GM18909 (cell line): Measurements from ENCODE around the gene NFXL1.

ENCODE experiments used
- ATAC-seq: cut with Tn5 transposase; IDR thresholded peaks from one replicate; pipeline ENCODE4 v1.9.1; 2021; ENCODE audit warnings: mild to moderate bottlenecking; ENCODE audit not compliant: unreplicated experiment, poor library complexity

Gene NFXL1

DNA sequence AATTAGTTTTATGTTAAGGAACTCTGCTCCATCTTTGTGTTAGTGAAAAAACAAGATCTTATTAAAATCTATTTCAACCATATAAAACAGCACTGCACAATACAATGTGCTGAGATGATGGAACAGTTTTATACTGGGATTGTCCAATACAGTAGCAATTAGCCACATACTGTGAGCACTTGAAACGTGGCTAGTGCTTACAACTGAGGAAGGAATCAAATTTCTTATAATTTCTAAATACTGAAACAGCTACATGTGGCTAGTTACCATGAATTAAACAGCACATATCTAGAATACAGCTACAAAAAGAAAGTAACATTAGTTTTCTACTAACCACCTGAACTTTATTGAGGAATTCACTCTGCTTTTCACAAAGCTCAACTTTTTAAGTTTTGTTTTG is 14.7 kb downstream of the NFXL1 start:
- ATAC-seq: no peak

DNA sequence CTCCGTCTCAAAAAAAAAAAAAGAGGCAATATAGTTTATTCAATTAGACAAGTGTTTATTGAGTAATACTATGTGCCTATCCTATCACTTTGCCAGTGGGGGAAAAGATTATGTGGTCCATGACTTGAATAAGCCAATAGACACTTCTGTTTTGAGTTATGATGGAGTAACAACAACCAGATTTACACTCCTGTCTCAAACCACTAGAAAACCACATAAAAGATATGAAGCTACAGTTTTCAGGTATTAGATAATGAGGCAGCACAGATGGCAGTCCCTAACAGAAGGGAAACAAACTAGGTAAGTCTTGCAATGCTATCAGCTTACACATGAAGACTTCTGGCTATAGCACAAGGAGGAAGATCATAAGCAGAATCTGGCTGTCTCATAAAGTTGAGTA is 22.5 kb downstream of the NFXL1 start:
- no peak for ATAC-seq

GRCh38 chr4:47882228-47882627 is 32.2 kb downstream of the NFXL1 start:
- ATAC-seq: no peak

DNA sequence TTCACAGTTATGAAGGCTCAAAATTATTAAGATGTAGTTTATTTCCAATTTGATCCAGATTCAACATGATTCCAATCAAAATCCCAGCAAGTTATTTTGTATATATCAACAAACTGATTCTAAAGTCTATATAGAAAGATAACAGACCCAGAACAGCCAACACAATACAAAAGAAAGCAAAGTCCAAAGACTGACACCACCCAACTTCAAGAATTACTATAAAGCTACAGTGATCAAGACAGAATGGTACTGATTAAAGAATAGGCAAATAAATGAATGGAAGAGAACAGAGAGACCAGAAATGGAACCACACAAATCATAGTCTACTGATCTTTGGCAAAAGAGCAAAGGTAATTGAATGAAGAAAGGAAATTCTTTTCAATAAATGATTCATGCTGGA is 34.9 kb downstream of the NFXL1 start:
- no peak for ATAC-seq

DNA sequence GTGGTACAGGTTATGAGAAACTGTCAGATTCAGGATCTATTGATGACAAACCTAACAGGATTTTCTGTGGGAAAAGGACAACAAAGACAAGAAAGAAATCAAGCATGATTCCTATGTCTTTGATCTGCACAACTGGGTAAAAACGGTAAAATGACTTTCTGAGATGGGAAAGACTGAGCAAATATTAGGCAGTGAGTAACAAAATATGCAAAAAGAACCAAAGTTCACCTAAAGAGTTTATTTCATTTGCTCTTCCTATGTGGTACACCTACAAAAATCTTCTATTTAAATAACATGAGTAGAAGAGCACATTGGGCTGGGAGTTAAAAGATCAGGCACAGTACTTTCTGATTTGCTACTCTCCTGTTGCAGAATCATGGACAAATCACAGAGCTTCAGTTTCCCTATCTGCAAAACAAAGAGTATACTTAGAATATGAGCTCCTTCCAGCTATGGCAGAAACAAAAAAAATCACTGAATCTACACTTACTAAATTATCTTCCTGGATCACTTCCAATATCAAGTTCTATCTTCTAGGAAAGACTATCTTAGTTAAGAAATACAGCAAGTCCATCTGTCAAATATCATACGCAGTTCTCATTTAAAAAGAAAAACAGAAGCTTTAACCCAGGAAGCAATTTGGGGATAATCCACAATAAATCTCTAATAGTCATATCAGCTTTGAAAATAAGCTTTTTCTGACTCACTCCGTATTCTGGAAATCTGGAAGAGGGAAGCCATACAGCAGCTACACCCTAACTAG is 37.4 kb downstream of the NFXL1 start:
- ATAC-seq: no peak

GRCh38 chr4:47876310-47876709 is 38.1 kb downstream of the NFXL1 start:
- ATAC-seq: no peak

DNA sequence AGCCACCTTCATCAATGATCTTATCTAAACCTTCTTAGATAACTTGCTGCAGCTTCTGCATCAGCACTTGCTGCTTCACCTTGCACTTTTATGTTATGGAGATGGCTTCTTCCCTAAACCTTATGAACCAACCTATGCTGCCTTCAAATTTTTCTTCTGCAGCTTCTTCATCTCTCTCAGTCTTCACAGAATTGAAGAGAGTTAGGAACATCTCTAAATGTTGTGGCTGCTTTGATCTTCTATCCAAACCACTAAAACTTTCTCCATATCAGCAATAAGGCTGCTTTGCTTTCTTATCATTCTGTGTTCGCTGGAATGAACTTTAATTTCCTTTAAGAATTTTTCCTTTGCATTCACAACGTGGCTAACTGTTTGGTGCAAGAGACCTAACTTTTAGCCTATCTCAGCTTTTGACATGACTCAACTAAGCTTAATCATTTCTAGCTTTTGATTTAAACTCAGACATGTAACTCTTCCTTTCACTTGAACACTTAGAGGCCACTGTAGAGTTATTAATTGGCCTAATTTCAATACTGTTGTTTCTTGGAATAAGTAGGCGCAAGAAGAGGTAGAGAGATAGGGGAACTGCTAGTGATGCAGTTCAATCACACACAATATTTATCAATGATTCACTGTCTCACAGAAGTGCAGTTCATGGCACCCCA is 40.4 kb downstream of the NFXL1 start:
- no peak for ATAC-seq

DNA sequence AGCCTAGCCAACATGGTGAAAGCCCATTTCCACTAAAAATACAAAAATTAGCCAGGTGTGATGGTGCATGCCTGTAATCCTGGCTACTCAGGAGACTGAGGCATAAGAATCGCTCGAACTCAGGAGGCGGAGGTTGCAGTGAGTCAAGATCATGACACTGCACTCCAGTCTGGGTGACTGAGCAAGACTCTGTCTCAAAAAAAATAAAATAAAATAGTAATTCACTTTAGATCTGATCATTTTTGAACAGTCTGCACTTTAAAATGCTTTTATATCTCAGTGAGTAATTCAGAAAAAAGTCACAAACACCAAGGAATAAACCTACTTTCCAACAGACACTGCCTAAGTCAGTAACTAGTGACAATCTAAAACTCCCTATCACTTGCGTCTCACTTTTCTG is 50.9 kb downstream of the NFXL1 start:
- ATAC-seq: no peak

- ATAC-seq: no peak
Observed at GRCh38 chr4:47862297-47862696, 52.1 kb downstream of the NFXL1 start.

- ATAC-seq: no peak
Observed at GRCh38 chr4:47860305-47860704, 54.1 kb downstream of the NFXL1 start.

- no peak for ATAC-seq
Observed at GRCh38 chr4:47858006-47858405, 56.4 kb downstream of the NFXL1 start.

DNA sequence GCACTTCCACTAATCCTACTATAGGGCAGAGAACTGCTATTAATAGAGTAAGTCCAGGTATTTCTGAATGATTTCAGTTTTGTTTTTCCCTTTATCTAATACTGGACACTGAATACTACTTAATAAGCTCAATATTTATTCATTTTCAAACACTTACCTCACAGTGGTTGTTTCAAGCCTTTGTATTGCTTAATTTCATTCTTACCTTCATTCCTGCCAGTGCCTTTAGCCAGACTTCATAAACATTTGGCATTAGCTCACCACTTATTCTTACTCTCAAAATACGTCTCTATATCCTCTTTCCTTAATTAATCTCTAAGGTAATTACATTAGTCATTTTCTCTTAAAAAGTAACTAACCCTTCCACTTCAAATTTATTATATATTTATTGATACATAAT is 57.7 kb downstream of the NFXL1 start:
- no peak for ATAC-seq

- ATAC-seq: no peak
Observed at GRCh38 chr4:47855350-47855749, 59.0 kb downstream of the NFXL1 start.

- no peak for ATAC-seq
Observed at GRCh38 chr4:47852136-47852535, 62.2 kb downstream of the NFXL1 start.

- no peak for ATAC-seq
Observed at GRCh38 chr4:47849466-47849865, 64.9 kb downstream of the NFXL1 start.

- ATAC-seq: no peak
Observed at GRCh38 chr4:47848041-47848440, 66.3 kb downstream of the NFXL1 start.

DNA sequence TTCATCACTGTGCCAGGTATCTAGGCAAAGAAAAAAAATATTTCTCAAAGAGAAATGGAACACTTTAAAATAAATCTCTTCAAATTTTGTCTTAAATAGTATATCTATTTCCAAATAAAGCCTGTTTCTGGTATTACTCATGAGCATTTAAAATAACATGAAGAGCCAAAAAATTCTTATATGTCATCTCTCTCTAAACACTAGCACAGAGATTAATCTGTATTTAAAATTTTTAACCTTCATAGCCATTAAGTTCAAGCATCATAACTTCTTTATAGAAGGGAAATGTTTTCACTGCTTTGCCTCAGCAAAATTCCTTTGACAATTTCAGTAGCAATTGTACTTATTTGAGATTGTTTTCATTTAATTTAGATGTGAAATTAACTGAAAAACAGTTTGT is 71.4 kb downstream of the NFXL1 start:
- ATAC-seq: no peak

GRCh38 chr4:47840291-47840690 is 74.1 kb downstream of the NFXL1 start:
- no peak for ATAC-seq

- ATAC-seq: peak; percentile 59
Observed at GRCh38 chr4:47839259-47839658, 75.1 kb downstream of the NFXL1 start.

DNA sequence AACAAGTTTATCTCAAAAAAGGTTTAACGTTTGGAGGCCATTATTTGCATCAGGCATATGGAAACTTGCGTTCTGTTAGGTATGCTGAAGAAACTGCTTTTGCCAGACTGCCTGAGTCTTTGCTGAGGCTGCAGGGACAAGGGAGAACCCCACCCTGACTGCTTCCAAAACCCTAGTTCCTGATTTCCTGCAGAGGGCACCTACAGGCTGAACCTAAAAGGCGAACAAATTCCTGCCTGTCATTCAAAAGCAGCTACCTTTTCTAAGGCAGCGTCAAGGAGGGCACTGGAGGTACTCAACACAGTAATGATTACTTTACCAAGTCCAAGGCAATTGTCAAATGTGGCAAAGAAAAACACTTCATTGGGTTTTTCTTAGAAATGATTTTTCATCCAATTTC is 75.9 kb downstream of the NFXL1 start:
- no peak for ATAC-seq

DNA sequence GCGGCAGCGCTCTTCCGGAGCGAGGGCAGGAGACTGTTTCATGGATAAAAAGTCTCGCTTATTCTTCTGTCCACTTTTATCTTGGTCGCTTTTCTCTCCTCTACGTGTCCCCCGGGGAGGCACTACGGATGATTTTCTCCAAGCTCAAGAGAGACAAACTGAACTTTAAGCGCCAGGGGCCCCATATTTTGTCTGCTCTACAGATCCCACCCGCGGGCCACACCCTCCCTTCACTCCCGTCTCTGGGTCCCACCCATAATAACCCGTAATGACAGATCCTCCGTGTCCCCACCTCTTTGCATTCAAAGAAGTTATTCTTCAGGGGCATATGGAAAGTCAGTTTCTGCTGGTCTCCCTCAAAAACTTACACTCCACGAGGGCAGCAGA is 76.5 kb downstream of the NFXL1 start, which contains the start of gene CORIN:
Gene CORIN (minus strand): TSS at position 160 of the 387 bp plus-strand sequence. CDS start 118 bp downstream, at position 42.
- no peak for ATAC-seq
